Activated CD4-positive, alpha-beta T cell treated with anti-CD3 and anti-CD28 coated beads, Interleukin-2, Interleukin-6, amounts not matched to agents 100 ng/mL and 50 ng/mL, durations not matched to agents 16 hours and 8 hours (primary cell): ENCODE data around the gene ZFYVE16.
"Not testable (repeated sequence)": the region's sequence is repeated elsewhere in the genome, so short reads cannot be mapped to it uniquely, and the experiment has no call there.

Experiments used
- DNase-seq: peaks from one replicate; pipeline ENCODE4 v3.0.0-alpha.2; 2020

Gene ZFYVE16

DNA sequence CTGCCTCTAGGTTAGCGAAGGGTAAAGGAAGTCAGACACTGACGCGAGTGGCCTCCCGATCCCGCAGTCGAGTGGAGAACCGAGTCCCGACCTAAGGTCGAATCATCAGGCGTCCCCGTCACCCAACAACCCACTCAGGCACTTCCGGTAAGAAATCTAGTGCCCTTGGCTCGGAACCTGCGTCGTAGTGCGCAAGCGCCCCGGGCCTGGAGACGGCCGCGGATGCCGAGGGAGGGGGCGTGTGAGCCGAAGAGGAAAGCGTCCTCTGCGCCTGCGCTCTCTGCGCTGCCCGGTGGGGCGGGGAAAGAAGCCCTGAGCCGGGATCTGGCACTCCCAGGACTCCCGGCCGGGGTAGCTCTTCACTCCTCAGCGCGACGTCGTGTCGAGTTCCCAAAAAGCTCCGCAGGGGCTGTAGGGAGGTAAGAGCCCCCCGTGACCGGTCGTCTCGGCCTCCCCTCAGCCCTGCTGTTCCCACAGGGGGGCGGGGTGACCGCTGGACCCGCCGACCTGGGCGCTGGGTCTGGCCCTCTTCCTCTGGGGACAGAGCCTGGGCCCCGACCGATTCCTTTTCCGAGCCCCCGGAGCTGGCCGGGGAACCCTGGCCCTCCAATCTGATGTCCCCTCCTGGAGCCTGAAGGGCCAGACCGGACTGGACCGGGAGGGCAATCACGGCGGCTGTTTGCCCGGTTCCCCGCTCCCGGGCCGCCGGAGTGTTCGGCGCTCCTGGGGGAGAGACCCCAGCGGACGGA, at the start of gene ZFYVE16:
Gene ZFYVE16, plus strand, starts transcription at position 330 of the 749 bp plus-strand sequence. CDS start 26,084 bp downstream, outside the sequence.
- DNase-seq, result peak; percentile 98

DNA sequence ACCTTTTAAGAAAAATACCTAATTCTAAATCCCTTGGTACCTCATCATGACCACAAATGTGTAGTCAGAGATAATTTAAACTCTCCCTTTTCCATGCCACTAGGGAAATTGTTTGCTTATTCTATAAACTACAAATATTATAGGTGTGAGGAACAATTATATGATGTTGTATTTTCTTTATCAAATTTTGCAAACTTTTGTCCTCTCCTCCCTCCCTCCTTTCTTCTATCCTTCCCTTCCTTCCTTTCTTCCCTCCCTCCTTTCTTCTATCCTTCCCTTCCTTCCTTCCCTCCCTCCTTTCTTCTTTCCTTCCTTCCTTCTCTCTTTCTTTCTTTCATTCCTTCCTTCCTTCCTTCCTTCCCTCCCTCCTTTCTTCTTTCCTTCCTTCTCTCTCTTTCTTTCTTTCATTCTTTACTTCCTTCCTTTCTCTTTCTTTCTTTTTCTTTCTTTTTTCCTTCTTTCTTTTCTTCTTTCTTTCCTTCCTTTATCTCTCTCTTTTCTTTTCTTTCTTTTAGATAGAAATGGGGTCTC, 46.9 kb upstream of the ZFYVE16 start:
- no peak for DNase-seq

DNA sequence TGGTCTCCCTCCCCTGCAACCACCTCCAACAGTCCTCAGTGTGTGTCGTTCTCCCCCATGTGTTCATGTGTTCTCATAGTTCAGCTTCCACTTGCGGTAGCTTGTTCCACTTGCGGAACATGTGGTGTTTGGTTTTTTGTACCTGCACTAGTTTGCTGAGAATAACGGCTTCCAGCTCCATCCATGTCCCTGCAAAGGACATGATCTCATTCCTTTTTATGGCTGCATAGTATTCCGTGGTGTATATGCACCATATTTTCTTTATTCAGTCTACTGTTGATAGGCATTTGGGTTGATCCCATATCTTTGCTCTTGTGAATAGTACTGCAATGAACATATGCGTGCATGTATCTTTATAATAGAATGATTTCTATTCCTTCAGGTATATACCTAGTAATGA, 43.0 kb upstream of the ZFYVE16 start:
- DNase-seq, result no peak

DNA sequence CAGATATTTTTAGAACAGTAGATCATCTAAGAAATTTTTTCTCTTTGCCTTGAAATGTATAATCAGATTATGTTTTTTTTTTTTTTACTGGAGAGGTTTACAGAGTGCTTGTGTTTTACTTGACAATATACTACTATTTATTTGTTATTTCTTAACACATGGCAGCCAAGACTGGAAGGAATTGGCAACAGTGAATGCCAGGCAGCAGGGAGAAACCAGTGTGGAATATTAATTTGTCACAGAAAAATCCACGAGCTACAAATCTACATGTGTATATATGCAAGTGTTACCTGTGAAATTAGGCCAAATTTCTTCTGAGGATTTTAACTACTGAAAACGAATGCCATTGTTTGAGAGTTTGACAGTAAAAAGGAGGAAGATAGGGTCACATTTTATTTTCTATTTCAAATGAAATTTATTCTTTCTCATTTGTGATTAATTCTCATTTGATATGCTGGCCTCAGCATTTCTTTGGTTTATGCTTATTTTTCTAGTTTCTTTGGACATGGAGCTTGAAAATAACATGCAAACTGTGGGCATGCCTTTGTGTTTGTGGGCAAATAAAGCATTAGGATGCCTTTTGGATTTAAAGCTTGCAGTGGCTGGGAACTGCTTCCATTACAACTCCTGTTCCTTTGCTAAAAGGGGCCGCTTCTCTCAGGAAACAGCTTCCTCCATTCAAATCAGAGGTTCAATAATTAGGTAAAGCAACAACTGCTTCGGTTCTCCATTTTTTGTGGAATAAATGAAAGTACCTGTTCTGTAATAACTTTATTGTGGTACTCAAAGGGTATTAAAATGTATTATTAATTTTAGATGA, 39.0 kb upstream of the ZFYVE16 start:
- no peak for DNase-seq

DNA sequence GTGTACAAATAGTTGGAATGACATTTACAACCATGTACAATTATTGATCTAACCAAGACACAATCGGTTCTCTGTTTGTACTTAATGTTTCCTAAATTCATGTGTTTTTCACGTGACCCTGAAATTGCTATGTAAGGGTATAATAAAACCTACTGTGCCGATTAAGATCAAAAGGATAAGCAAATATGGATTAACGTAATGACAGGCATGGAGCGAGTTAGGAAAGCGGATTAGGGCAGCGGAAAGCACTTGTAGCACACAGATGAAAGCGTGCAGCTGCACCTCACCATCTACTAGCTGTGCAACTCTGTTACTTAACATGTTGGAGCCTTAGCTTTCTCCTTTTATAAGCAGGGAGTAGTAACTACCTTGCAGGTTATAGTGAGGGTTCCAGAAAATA, 38.3 kb upstream of the ZFYVE16 start:
- DNase-seq, result no peak

DNA sequence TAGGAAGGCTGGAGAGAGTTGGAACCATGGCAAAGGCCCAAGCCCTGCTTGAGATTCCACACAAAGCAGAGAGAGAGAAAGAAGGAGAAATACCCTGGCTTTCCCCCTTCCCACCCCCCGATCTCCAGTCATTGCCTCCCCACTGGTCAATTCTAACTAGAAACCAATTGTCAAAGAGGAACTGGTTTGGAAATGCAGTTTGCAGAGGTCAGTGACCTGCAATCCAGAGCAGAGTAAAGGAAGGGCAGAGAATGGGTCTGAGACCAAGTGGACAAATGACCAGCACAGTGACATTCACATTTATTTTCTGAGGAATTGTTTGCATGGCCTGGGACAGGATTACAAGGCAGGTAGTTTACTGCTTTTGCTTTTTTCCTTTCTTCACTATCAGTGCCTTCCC, 37.5 kb upstream of the ZFYVE16 start:
- no peak for DNase-seq

DNA sequence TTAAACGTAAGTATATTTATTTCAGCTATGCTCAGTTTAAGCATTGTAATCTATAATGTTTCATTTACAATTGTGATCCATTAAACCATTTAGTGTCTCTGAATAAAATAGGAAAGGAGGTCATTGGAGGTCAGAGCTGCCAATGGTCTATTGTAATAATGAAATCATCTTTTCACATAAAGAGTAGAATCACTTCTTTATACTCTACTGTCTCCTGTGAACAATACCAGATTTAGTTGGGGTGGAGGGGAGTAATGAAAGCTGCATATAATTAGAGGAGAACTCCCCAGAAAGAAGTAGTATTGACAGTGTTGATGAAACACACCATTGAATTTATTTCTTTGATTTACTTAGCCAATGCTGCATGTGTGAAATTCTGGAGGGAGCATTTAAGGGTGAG, 35.1 kb upstream of the ZFYVE16 start:
- no peak for DNase-seq

DNA sequence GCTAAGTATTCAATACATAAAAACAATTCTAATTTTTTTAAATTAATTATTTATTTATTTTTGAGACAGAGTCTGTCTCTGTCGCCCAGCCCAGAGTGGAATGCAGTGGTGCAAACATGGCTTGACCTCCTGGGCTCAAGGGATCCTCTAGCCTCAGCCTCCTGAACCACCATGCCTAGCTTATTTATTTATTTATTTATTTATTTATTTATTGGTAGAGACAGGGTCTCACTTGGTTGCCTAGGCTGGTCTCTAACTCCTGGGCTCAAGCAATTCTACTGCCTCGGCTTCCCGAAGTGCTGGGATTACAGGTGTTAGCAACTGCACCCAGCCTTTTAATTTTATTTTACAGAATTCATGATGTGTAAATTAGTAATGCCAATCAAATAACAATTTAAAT, 33.7 kb upstream of the ZFYVE16 start:
- DNase-seq, result no peak

DNA sequence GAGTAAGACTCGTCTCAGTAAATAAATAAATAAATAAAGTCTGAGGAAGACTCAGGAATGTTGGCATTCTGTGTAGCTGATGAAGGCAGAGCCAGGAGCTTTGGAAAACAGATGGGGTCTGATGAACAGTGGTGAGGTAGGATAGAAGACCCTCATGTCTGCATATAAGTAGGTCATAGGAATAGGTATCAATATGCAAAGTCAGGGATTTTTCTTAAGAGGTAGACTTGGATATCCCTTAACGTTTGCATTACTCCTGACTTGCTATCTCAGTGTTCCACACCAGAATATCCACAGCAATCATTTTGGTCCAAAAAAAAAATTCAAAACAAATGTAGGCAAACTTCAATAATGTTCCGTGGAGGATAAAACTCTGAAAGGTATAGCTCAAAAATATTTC, 31.3 kb upstream of the ZFYVE16 start:
- DNase-seq, result no peak

DNA sequence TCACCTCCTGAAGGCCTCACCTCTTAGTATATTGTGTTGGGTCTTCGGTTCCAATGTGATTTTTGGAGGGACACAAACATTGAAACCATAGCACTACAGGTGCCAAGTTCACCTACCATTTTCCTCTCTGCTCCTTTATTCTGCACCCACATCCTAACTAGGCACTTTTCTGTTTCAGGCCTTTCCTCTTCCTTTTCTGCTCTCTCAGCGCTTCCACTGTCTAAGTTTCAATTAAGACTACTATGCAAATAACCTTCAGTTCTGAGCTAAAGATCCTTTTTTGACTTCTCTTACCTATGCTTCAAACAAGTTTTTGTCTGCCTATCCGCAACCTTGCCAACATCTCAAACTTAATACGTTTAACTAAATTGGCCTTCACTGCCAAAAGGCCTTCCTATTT, 25.4 kb upstream of the ZFYVE16 start:
- DNase-seq, result no peak

DNA sequence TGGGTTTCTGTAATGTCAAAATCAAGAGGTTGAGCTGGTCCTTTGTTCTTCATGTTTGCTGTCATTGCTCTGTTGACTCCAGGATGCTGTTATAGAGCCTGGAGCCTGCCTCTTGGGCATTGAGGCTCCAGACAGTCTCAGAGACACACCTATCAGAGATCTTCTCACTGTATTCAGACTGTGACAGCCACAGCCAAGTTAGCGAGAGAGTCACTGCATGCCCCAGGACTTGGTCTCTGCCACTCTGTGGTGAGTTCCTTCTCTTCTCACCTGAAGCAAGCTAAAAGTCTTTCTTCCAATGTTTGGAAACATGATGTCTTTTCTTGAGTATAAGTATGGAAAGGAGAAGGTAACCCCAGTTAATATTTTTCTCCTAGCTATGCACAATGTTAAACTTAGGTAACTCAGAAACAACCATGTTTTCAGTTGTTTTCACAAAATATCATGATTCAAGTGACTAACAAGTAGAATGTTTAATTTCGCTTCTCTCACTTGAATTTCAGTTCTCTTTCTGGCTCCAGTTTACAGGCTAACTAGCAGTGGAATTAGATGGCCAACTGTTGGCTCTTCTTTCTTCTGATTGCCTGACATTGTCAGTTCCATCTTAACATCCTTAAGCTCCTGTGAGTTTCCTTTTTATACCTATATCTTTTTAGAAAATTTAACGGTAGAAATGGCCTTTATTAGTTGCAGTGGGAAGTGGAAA, 20.6 kb upstream of the ZFYVE16 start:
- no peak for DNase-seq

DNA sequence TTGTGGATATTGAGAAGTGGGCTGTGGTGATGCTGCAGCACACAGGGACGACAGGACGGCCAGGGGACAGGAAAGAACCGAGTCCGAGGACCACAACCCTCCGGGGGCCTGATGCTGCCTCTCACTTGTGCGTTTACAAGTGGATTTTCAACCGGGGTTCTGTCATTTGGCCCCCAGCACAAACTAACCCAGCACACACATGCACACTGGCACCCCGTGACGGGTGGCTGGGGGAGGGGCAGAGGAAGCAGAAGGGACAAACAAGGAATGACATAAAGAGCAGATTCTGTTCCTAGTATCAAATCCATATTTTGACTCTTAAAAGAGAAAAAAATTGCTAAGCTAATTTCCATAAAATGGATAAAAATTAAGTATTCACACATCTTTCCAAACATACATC, 18.3 kb upstream of the ZFYVE16 start:
- no peak for DNase-seq

DNA sequence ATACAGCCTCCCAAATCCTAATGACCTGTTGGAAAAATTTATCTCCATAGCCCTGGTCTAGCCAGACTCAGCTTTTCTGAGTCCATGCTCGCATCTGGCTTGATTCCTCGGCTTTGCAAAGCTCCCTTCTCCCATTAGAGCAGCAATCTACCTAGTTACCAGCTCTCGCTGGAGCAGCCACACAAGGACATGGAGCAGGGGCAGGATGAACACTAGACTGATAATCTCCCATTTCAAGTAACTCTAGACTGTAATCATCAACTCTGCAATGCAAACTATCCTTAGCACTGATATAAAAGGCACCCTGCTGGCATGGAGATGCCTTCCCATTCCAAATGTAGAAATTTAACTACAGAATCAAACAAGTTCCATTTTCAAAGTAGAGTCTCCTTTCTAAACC, 17.5 kb upstream of the ZFYVE16 start:
- DNase-seq, result not testable (repeated sequence)

DNA sequence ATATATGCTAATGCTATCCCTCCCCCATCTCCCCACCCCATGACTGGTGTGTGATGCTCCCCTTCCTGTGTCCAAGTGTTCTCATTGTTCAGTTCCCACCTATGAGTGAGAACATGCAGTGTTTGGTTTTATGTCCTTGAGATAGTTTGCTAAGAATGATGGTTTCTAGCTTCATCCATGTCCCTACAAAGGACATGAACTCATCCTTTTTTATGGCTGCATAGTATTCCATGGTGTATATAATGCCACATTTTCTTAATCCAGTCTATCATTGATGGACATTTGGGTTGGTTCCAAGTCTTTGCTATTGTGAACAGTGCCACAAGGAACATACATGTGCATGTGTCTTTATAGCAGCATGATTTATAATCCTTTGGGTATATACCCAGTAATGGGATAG, 16.6 kb upstream of the ZFYVE16 start:
- DNase-seq, result not testable (repeated sequence)

DNA sequence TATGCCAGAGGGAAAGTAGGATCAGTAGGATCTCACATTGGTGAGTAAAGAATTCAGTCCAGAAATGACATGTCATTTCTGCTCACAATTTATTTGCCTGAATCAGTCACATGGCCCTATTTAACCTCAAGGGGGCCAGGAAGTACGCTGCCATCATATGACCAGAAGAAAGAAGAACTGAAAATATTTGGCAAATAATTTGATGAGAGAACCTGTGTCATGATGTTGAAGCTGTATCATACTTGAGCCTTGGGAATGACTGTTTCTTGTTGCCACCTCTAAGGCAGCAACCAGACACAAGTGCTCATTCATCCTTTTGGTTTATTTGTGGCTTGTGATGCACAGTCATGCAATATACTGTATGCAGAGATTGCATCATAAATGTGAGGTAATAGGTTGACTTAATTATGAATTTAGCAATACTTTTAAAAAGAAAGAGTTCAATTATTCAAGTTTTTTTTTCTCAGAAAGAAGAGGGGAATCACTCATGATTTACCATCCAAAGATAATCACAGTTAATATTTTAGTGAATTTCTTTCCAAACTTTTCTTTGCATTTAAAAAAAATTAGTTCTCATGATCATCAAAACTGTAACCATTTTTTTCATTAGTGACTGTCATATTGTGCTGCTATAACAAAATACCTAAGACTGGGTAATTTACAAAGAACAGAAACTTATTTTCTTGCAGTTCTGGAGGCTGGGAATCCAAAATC, 8.2 kb upstream of the ZFYVE16 start:
- peak; percentile 21 for DNase-seq

DNA sequence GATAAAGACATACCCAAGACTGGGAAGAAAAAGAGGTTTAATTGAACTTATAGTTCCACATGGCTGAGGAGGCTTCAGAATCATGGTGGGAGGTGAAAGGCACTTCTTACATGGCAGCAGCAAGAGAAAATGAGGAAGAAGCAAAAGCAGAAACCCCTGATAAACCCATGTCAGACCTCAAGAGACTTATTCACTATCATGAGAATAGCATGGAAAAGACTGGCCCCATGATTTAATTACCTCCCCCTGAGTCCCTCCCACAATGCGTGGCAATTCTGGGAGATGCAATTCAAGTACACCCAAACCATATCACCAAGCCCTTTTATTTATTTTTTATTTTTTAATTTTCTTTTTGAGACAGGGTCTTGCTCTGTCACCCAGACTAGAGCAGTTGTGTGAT, 7.5 kb upstream of the ZFYVE16 start:
- DNase-seq, result not testable (repeated sequence)

DNA sequence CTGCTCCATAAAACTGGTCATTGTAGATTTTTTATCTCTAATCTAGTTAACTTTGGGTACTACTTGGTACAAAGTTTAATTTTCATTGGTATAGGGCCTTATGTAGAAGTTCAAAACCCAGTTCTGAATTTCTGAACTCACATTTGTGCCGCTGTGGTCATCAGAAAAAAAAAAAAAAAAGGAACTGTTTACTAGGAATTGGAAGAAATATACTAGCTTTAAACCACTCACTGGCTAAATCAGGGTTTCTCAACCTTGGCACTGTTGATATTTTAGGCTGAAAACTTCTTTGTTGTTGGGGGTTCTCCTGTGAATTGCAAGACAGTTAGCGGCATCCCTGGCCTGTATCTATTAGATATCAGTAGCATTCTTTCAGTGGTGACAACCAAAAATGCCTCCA, 4.1 kb upstream of the ZFYVE16 start:
- DNase-seq, result no peak

DNA sequence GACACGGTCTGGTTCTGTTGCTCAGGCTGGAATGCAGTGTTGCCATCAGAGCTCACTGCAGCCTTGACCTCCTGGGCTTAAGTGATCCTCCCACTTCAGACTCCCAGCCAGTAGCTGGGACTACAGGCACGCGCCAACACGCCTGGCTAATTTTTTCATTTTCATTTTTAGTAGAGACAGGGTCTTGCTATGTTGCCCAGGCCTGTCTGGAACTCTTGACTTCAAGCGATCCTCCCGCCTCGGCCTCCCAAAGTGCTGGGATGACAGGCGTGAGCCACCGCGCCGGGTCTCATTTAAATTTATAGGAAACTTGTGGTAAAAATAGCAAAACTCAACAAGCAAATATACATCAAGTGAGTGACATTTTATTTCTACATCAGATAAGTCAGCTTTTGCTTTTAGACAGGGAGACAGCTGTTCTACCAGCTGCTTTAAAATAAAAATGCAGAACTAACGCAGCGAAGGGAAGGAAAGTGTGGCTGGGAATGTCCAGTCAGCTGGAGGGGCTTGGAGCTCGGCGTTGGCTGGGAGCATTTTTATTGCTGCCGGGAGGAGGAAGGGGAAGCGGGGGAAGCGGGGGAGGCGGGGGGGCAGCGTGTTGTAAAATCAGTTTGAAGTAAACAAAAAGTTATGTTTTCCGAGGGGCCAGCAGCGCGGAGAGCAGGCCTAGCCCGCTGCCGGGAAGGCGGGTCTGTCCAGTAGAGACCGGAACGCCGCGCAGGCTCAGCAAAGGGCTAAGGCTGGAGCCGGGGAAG, 707 bp upstream of the ZFYVE16 start:
- peak; percentile 1 for DNase-seq

DNA sequence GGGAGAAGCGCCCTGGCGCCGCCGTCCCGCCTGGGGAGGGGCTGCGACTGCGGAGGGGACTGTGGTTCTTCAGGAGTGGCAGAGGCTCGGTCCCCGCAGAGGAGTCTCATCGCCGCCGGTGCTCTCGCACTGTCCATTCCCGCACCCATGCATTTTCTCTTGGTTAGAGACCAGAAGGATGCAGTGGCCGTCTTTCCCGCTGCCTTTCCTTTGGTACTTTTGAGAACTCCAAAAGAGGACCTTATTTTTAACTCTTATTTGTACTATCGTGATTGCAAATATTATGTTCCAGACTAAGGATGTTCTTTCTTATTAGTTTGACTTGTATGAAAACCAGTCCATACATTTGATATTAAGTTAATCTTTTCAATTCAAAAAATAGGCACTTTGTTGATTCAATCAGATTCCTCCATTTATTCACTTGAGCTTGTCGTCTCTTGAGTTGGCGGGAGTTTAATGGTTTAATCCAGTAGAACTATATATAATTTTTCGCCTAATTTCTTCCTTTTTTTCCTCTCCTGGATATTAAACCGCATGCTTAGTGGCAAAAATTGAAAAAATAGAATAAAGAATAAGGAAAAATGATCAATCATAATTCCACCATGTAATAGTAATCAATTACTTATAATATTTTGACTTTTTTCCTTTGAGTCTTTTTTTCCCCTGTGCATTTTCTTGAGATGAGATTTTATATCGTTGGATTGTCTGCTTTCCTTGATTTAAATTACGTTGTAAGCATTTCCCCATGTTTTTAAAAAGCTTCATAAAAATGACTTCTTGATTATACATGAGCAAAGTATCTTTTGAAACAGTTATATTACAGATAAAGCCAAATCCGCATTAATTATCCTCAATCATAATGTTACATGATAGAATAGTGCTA, 861 bp downstream of the ZFYVE16 start:
- peak; percentile 50 for DNase-seq

DNA sequence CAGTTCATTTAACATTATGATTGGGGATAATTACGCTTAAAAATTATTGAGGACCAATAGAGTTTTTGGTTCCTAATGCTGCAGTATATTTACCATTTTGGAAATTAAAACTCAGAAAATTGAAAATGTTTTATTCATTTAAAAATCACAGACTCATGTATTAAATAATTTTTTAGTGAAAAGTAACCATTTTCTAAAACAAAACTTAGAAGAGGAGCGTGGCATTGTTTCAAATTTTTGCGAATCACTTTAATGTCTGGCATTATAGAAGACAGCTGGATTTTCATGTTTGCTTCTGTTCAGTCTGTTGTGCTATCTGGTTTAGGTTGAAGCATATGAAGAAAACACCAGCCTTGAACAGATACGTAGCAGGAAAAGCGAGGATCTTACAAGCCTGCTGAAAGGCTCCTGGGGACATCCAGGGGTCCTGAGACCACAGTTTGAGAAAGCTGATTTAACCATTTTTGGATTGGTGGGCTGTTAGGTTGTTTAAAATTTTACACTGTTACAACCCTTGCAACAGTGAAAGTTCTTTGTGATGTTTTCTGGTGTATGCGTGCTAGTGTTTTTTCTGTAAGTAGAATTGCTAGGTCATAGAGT, 1.6 kb downstream of the ZFYVE16 start:
- no peak for DNase-seq
